K562 (cell line): ENCODE results near the gene RCHY1. TPM values are rescaled to one million over a fixed set of nuclear protein-coding genes. Genes with fewer than 3 reads are reported as not detected.

Experiments
- ATF1 ChIP-seq, 2 experiments: fragments of 450-650 bp in 1 of 2; IDR thresholded peaks; 2 replicates each; pipeline ENCODE4 v1.6.1; 2016; ENCODE audit warnings: missing compliant biosample characterization in 1 of 2, missing genetic modification characterization in 1 of 2
- CBX1 ChIP-seq: sonication (generic); IDR thresholded peaks from 2 replicates; pipeline ENCODE4 v1.6.1; 2016; ENCODE audit warnings: antibody characterized with exemption, low read depth, mild to moderate bottlenecking
- FOXM1 ChIP-seq, 2 experiments: fragments of 450-650 bp in 1 of 2; sonication (generic) in 1 of 2; formaldehyde crosslinking in 1 of 2; IDR thresholded peaks; 2 replicates each; pipeline versions ENCODE4 v1.6.1 to v1.9.0; 2017 to 2022; ENCODE audit warnings: low read depth in 2 of 2, mild to moderate bottlenecking in 2 of 2, missing genetic modification reagents in 1 of 2, moderate library complexity in 1 of 2
- KDM4B ChIP-seq, 2 experiments: fragments of 450-650 bp in 1 of 2; sonication (generic) in 1 of 2; IDR thresholded peaks; 2 replicates each; pipeline ENCODE4 v1.6.1; 2016 to 2017; ENCODE audit warnings: borderline replicate concordance in 2 of 2, antibody characterized with exemption in 1 of 2, low read depth in 1 of 2, mild to moderate bottlenecking in 1 of 2
- MEF2A ChIP-seq: IDR thresholded peaks from 2 replicates; pipeline ENCODE4 v1.6.1; 2011; ENCODE audit warnings: low read depth, mild to moderate bottlenecking, low read length, moderate library complexity; ENCODE audit not compliant: control insufficient read depth
- NFIC ChIP-seq: fragments of 450-650 bp; IDR thresholded peaks from 2 replicates; pipeline ENCODE4 v1.6.1; 2017; ENCODE audit warnings: mild to moderate bottlenecking, inconsistent platforms
- POLR2AphosphoS5 ChIP-seq: IDR thresholded peaks from 2 replicates; pipeline ENCODE4 v1.6.1; 2011; ENCODE audit warnings: mild to moderate bottlenecking, low read depth, low read length, moderate library complexity; ENCODE audit not compliant: control insufficient read depth, insufficient read depth
- SAFB ChIP-seq: fragments of 200-400 bp; formaldehyde crosslinking; IDR thresholded peaks from 2 replicates; pipeline ENCODE4 v1.6.1; 2017; ENCODE audit warnings: low read depth, low read length, borderline replicate concordance
- ZNF384 ChIP-seq: IDR thresholded peaks from 2 replicates; pipeline ENCODE4 v1.6.1; 2012; ENCODE audit warnings: low read depth, low read length, improper control_type of control experiment
- ZNF408 ChIP-seq: fragments of 250-450 bp; sonication (Bioruptor Pico); IDR thresholded peaks from 2 replicates; pipeline ENCODE4 v1.4.0; 2020; ENCODE audit warnings: low read depth, mild to moderate bottlenecking, moderate library complexity
- polyA plus RNA-seq, 8 experiments: library from polyadenylated mRNA; depleted of rRNA in 4 of 8; stranded (reverse) in 5 of 8; unstranded in 3 of 8; fragments of >200 nt; fragmentation: Nextera tagmentation in 2 of 8; fragmentation: Illumina TruSeq in 1 of 8; extraction: Ambion mirVana in 2 of 8; extraction: Trizol in 1 of 8; gene quantifications; 2 replicates each; pipeline versions ENCODE4 v1.2.1 to v1.2.3, GENCODE V29; 2011 to 2014; ENCODE audit warnings: inconsistent platforms in 1 of 8, missing spikeins in 1 of 8
- total RNA-seq, 7 experiments: library from RNA; depleted of rRNA in 6 of 7; stranded (reverse); fragments of >200 nt in 6 of 7; fragmentation: Illumina TruSeq in 2 of 7; extraction: Trizol in 2 of 7; gene quantifications; 2 replicates each; pipeline versions ENCODE4 v1.2.1 to v1.2.3, GENCODE V29; 2011 to 2021; ENCODE audit warnings: low replicate concordance in 1 of 7
- TF ChIP-seq, protein P1 (sequence below): fragments of 450-650 bp; formaldehyde crosslinking; IDR thresholded peaks from 2 replicates; pipeline ENCODE4 v1.4.0; 2020; ENCODE audit warnings: mild to moderate bottlenecking
- TF ChIP-seq, protein P2 (sequence below): fragments of 250-450 bp; sonication (Bioruptor Pico); IDR thresholded peaks from 2 replicates; pipeline ENCODE4 v1.4.0; 2020; ENCODE audit warnings: mild to moderate bottlenecking, moderate library complexity, borderline replicate concordance
- TF ChIP-seq, protein P3 (sequence below): fragments of 250-450 bp; sonication (Bioruptor Pico); IDR thresholded peaks from 2 replicates; pipeline ENCODE4 v1.5.0; 2021
- TF ChIP-seq, protein P4 (sequence below), 2 experiments: IDR thresholded peaks; 2 replicates each; pipeline ENCODE4 v1.6.1; 2011; ENCODE audit warnings: borderline replicate concordance in 1 of 2, control low read depth in 1 of 2, low read depth in 1 of 2, low read length in 1 of 2, mild to moderate bottlenecking in 1 of 2, mixed read lengths in 1 of 2, moderate library complexity in 1 of 2; ENCODE audit not compliant: insufficient read depth in 1 of 2, insufficient read length in 1 of 2, poor library complexity in 1 of 2, severe bottlenecking in 1 of 2; ENCODE audit errors: extremely low read depth in 1 of 2
- TF ChIP-seq, protein P5 (sequence below): fragments of 450-650 bp; formaldehyde crosslinking; IDR thresholded peaks from 2 replicates; pipeline ENCODE4 v1.4.0; 2022; ENCODE audit warnings: missing genetic modification characterization

RCHY1 gene
- total and polyA plus RNA-seq, 9 of the 15 experiments (the other 6 are each of a cell fraction or from before 2014, with no cell fraction given): 27.3 to 85.1 (median 45.9) TPM

DNA sequence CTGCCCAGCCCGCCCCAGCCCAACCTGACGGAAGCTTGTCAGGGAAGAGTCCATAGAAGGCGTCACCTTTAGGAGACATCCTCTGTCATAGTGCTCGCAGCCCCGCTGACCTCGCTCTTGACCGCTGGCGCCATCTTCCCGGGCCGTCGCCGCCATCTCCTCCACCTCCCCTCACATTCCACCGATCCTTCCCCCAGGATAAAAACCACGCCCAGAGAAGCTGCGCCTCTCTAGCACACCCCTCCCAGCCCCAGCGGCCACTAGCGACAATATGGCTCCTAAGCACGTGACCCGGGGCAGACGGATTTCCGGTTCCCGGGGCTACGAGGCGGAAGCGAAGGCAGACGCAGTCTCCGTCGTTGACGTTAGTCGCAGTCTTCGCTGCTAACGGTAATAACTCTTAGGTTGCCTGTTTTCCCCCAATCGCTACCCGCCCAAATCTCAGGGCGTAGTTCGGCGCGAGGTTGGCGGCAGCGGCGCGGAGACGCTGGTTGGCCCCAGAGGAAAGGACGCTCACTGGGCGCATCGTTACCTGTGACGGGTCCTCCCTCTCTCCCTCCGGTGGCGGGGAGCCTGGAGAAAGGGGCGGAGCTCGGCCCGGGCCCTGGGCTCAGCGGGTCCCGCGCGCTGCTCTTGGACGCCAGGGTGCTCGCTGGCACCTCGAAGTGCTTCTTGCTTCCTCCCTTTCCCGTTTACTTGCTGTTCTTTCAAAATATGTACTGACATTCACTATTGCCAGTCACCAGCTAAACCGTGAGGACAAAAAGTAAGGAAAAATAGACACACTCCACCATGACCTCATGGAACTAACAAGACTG lies at the start of gene RCHY1, which contains the start of gene THAP6 (continued):
- TF ChIP-seq, protein P1, sequence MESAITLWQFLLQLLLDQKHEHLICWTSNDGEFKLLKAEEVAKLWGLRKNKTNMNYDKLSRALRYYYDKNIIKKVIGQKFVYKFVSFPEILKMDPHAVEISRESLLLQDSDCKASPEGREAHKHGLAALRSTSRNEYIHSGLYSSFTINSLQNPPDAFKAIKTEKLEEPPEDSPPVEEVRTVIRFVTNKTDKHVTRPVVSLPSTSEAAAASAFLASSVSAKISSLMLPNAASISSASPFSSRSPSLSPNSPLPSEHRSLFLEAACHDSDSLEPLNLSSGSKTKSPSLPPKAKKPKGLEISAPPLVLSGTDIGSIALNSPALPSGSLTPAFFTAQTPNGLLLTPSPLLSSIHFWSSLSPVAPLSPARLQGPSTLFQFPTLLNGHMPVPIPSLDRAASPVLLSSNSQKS (CRISPR knock-in tag): no peak
- TF ChIP-seq NFIC (peak; percentile 27), SAFB (no peak), FOXM1 (IDR thresholded peaks at IDR 0.05; ENCODE audit: low read depth) (no peak; the same call in 1 of the 2 replicates), FOXM1 (CRISPR knock-in tag; IDR thresholded peaks at IDR 0.05; ENCODE audit: low read depth) (peak; percentile 47; the same call in 1 of the 2 replicates), ATF1 (CRISPR knock-in tag; IDR thresholded peaks at IDR 0.05) (no peak), ATF1 (tag; IDR thresholded peaks at IDR 0.05) (peak; percentile 95), KDM4B (IDR thresholded peaks at IDR 0.05; ENCODE audit: borderline replicate concordance in 2 of 2, low read depth in 1 of 2) (no peak), ZNF384 (no peak), POLR2AphosphoS5 (peak; percentile 78), MEF2A (no peak), ZNF408 (CRISPR knock-in tag) (no peak), CBX1 (no peak)
- TF ChIP-seq, protein P2, sequence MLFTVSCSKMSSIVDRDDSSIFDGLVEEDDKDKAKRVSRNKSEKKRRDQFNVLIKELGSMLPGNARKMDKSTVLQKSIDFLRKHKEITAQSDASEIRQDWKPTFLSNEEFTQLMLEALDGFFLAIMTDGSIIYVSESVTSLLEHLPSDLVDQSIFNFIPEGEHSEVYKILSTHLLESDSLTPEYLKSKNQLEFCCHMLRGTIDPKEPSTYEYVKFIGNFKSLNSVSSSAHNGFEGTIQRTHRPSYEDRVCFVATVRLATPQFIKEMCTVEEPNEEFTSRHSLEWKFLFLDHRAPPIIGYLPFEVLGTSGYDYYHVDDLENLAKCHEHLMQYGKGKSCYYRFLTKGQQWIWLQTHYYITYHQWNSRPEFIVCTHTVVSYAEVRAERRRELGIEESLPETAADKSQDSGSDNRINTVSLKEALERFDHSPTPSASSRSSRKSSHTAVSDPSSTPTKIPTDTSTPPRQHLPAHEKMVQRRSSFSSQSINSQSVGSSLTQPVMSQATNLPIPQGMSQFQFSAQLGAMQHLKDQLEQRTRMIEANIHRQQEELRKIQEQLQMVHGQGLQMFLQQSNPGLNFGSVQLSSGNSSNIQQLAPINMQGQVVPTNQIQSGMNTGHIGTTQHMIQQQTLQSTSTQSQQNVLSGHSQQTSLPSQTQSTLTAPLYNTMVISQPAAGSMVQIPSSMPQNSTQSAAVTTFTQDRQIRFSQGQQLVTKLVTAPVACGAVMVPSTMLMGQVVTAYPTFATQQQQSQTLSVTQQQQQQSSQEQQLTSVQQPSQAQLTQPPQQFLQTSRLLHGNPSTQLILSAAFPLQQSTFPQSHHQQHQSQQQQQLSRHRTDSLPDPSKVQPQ (CRISPR knock-in tag): no peak
- TF ChIP-seq, protein P3, sequence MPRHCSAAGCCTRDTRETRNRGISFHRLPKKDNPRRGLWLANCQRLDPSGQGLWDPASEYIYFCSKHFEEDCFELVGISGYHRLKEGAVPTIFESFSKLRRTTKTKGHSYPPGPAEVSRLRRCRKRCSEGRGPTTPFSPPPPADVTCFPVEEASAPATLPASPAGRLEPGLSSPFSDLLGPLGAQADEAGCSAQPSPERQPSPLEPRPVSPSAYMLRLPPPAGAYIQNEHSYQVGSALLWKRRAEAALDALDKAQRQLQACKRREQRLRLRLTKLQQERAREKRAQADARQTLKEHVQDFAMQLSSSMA (CRISPR knock-in tag): no peak
- TF ChIP-seq, protein P4, sequence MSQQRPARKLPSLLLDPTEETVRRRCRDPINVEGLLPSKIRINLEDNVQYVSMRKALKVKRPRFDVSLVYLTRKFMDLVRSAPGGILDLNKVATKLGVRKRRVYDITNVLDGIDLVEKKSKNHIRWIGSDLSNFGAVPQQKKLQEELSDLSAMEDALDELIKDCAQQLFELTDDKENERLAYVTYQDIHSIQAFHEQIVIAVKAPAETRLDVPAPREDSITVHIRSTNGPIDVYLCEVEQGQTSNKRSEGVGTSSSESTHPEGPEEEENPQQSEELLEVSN (IDR thresholded peaks at IDR 0.05; ENCODE audit: borderline replicate concordance in 1 of 2, extremely low read depth in 1 of 2, insufficient read depth in 1 of 2, insufficient read length in 1 of 2, low read depth in 1 of 2, low read length in 1 of 2, poor library complexity in 1 of 2, severe bottlenecking in 1 of 2): peak; percentile 56 to 57
- TF ChIP-seq, protein P5, sequence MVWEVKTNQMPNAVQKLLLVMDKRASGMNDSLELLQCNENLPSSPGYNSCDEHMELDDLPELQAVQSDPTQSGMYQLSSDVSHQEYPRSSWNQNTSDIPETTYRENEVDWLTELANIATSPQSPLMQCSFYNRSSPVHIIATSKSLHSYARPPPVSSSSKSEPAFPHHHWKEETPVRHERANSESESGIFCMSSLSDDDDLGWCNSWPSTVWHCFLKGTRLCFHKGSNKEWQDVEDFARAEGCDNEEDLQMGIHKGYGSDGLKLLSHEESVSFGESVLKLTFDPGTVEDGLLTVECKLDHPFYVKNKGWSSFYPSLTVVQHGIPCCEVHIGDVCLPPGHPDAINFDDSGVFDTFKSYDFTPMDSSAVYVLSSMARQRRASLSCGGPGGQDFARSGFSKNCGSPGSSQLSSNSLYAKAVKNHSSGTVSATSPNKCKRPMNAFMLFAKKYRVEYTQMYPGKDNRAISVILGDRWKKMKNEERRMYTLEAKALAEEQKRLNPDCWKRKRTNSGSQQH (CRISPR knock-in tag): no peak
